Activated naive CD4-positive, alpha-beta T cell treated with anti-CD3 and anti-CD28 coated beads, Interleukin-2, amount 10 ng/mL, durations not matched to agents 7 days and 5 days (primary cell): ENCODE data around the gene FOXF1.
A peak's percentile ranks its signal among the peaks of the same experiment; 100 is the strongest.

Experiments
- CTCF ChIA-PET: fragments of 350-600 bp; sonication (Branson Sonifier 250); formaldehyde crosslinking; loops from one replicate; lab custom pipeline; 2021; ENCODE audit warnings: antibody characterized with exemption; lab: Charles Lee
- DNase-seq: peaks from one replicate; pipeline ENCODE4 v3.0.0-alpha.2; 2020
- H3K27ac Mint-ChIP-seq: one replicate; pipeline ENCODE4 v1.8.0; 2021; ENCODE audit warnings: mild to moderate bottlenecking, moderate library complexity, mixed read lengths
- H3K27me3 Mint-ChIP-seq: one replicate; pipeline ENCODE4 v1.8.0; 2021; ENCODE audit warnings: mild to moderate bottlenecking, mixed read lengths
- H3K36me3 Mint-ChIP-seq: one replicate; pipeline ENCODE4 v1.8.0; 2021; ENCODE audit warnings: mixed read lengths
- H3K4me1 Mint-ChIP-seq: one replicate; pipeline ENCODE4 v1.8.0; 2021; ENCODE audit warnings: mixed read lengths
- H3K4me3 Mint-ChIP-seq: one replicate; pipeline ENCODE4 v1.8.0; 2021; ENCODE audit warnings: mild to moderate bottlenecking, moderate library complexity, mixed read lengths
- H3K9me3 Mint-ChIP-seq: one replicate; pipeline ENCODE4 v1.8.0; 2021; ENCODE audit warnings: mixed read lengths

Gene FOXF1

GRCh38 chr16:86514481-86515376, 4.4 kb downstream of the FOXF1 start:
- Mint-ChIP-seq H3K27ac (peak overlapping the region; percentile 58), H3K9me3 (no peaks in the 10 kb centered on the region), H3K36me3 (peaks cover 2% of the 10 kb centered on the region), H3K4me3 (no peak overlapping the region), H3K4me1 (peaks cover 7% of the 10 kb centered on the region), H3K27me3 (peaks cover 98% of the 10 kb centered on the region)
- CTCF ChIA-PET: no interaction called here
- DNase-seq: no peak

GRCh38 chr16:86515413-86515776, 5.1 kb downstream of the FOXF1 start:
- Mint-ChIP-seq H3K27me3 (peaks cover 97% of the 10 kb centered on the region), H3K9me3 (no peaks in the 10 kb centered on the region), H3K4me1 (peaks cover 7% of the 10 kb centered on the region), H3K36me3 (peaks cover 2% of the 10 kb centered on the region), H3K27ac (no peak overlapping the region), H3K4me3 (no peak overlapping the region)
- no peak for DNase-seq
- CTCF ChIA-PET: no interaction called here

GRCh38 chr16:86515777-86516622, 5.7 kb downstream of the FOXF1 start:
- Mint-ChIP-seq H3K36me3 (peaks cover 2% of the 10 kb centered on the region), H3K27me3 (peaks cover 94% of the 10 kb centered on the region), H3K4me3 (no peak overlapping the region), H3K4me1 (peaks cover 4% of the 10 kb centered on the region), H3K27ac (peak overlapping the region; percentile 64), H3K9me3 (no peaks in the 10 kb centered on the region)
- no peak for DNase-seq
- CTCF ChIA-PET: interaction anchor here (2.6 kb wide), 1 partner anchor 443 kb away, joined by 12 read pairs; no protein-coding TSS in a partner anchor

GRCh38 chr16:86516623-86517003, 6.3 kb downstream of the FOXF1 start:
- Mint-ChIP-seq H3K27me3 (peaks cover 92% of the 10 kb centered on the region), H3K36me3 (peaks cover 1% of the 10 kb centered on the region), H3K27ac (peak overlapping the region; percentile 64), H3K4me1 (peaks cover 3% of the 10 kb centered on the region), H3K9me3 (no peaks in the 10 kb centered on the region), H3K4me3 (no peak overlapping the region)
- no peak for DNase-seq
- CTCF ChIA-PET: interaction anchor here (1.3 to 2.6 kb wide), 3 partner anchors 175 to 697 kb away, joined by 5 to 15 read pairs (median 12); no protein-coding TSS in a partner anchor

GRCh38 chr16:86517033-86517432, 6.7 kb downstream of the FOXF1 start:
- peaks cover 2% of the 10 kb centered on the region for H3K4me1 Mint-ChIP-seq
- H3K9me3 Mint-ChIP-seq: no peaks in the 10 kb centered on the region
- no peaks in the 10 kb centered on the region for H3K36me3 Mint-ChIP-seq
- DNase-seq: no peak
- H3K27ac Mint-ChIP-seq: no peak overlapping the region
- no peak overlapping the region for H3K4me3 Mint-ChIP-seq
- CTCF ChIA-PET: interaction anchor here (1.0 to 2.6 kb wide), 6 partner anchors 9 to 698 kb away, joined by 3 to 15 read pairs (median 6); no protein-coding TSS in a partner anchor
- H3K27me3 Mint-ChIP-seq: peaks cover 92% of the 10 kb centered on the region

- H3K9me3 Mint-ChIP-seq: no peaks in the 10 kb centered on the region
- H3K4me1 Mint-ChIP-seq: peaks cover 2% of the 10 kb centered on the region
- peaks cover 85% of the 10 kb centered on the region for H3K27me3 Mint-ChIP-seq
- H3K36me3 Mint-ChIP-seq: no peaks in the 10 kb centered on the region
- peak; percentile 49 for DNase-seq
- no peak overlapping the region for H3K27ac Mint-ChIP-seq
- CTCF ChIA-PET: interaction anchor here (0.8 to 2.6 kb wide), 10 partner anchors 9 to 698 kb away, joined by 3 to 15 read pairs (median 5); no protein-coding TSS in a partner anchor
- H3K4me3 Mint-ChIP-seq: no peak overlapping the region
Observed at GRCh38 chr16:86517652-86518258, 7.4 kb downstream of the FOXF1 start.

GRCh38 chr16:86519007-86519648, 8.8 kb downstream of the FOXF1 start:
- Mint-ChIP-seq H3K27ac (no peak overlapping the region), H3K27me3 (peaks cover 79% of the 10 kb centered on the region), H3K36me3 (no peaks in the 10 kb centered on the region), H3K4me3 (no peak overlapping the region), H3K9me3 (no peaks in the 10 kb centered on the region), H3K4me1 (peaks cover 2% of the 10 kb centered on the region)
- CTCF ChIA-PET: interaction anchor here (1.1 to 2.6 kb wide), 4 partner anchors 13 to 698 kb away, joined by 3 to 12 read pairs (median 4); no protein-coding TSS in a partner anchor
- DNase-seq: no peak

GRCh38 chr16:86519649-86520316, 9.5 kb downstream of the FOXF1 start:
- H3K27ac Mint-ChIP-seq: peak overlapping the region; percentile 49
- H3K4me3 Mint-ChIP-seq: no peak overlapping the region
- peaks cover 74% of the 10 kb centered on the region for H3K27me3 Mint-ChIP-seq
- no peaks in the 10 kb centered on the region for H3K9me3 Mint-ChIP-seq
- peak; percentile 64 for DNase-seq
- H3K4me1 Mint-ChIP-seq: peaks cover 2% of the 10 kb centered on the region
- no peaks in the 10 kb centered on the region for H3K36me3 Mint-ChIP-seq
- CTCF ChIA-PET: interaction anchor here (0.7 to 1.8 kb wide), 5 partner anchors 9 to 177 kb away, joined by 3 to 4 read pairs (median 3); no protein-coding TSS in a partner anchor

GRCh38 chr16:86520317-86521210, 10.2 kb downstream of the FOXF1 start:
- Mint-ChIP-seq H3K4me1 (peaks cover 2% of the 10 kb centered on the region), H3K36me3 (no peaks in the 10 kb centered on the region), H3K27me3 (peaks cover 66% of the 10 kb centered on the region), H3K27ac (peak overlapping the region; percentile 49), H3K4me3 (no peak overlapping the region), H3K9me3 (no peaks in the 10 kb centered on the region)
- CTCF ChIA-PET: interaction anchor here (0.7 to 1.8 kb wide), 6 partner anchors 9 to 475 kb away, joined by 3 to 4 read pairs (median 3); no protein-coding TSS in a partner anchor
- DNase-seq: no peak

- no peaks in the 10 kb centered on the region for H3K36me3 Mint-ChIP-seq
- H3K27me3 Mint-ChIP-seq: peaks cover 56% of the 10 kb centered on the region
- CTCF ChIA-PET: interaction anchor here (1.3 to 1.8 kb wide), 2 partner anchors 11 to 476 kb away, joined by 3 to 4 read pairs; no protein-coding TSS in a partner anchor
- H3K4me1 Mint-ChIP-seq: peaks cover 2% of the 10 kb centered on the region
- no peak for DNase-seq
- no peak overlapping the region for H3K4me3 Mint-ChIP-seq
- H3K27ac Mint-ChIP-seq: no peak overlapping the region
- no peaks in the 10 kb centered on the region for H3K9me3 Mint-ChIP-seq
Observed at GRCh38 chr16:86521236-86522197, 11.2 kb downstream of the FOXF1 start.

- no peaks in the 10 kb centered on the region for H3K36me3 Mint-ChIP-seq
- CTCF ChIA-PET: no interaction called here
- peaks cover 2% of the 10 kb centered on the region for H3K4me1 Mint-ChIP-seq
- no peak overlapping the region for H3K4me3 Mint-ChIP-seq
- no peak for DNase-seq
- no peak overlapping the region for H3K27ac Mint-ChIP-seq
- H3K9me3 Mint-ChIP-seq: no peaks in the 10 kb centered on the region
- peaks cover 45% of the 10 kb centered on the region for H3K27me3 Mint-ChIP-seq
Observed at GRCh38 chr16:86522634-86523033, 12.3 kb downstream of the FOXF1 start.
